ENCODE data around the gene CNTD1.
"Not testable (repeated sequence)": the region's sequence is repeated elsewhere in the genome, so short reads cannot be mapped to it uniquely, and the experiment has no call there.

The CNTD1 gene

DNA sequence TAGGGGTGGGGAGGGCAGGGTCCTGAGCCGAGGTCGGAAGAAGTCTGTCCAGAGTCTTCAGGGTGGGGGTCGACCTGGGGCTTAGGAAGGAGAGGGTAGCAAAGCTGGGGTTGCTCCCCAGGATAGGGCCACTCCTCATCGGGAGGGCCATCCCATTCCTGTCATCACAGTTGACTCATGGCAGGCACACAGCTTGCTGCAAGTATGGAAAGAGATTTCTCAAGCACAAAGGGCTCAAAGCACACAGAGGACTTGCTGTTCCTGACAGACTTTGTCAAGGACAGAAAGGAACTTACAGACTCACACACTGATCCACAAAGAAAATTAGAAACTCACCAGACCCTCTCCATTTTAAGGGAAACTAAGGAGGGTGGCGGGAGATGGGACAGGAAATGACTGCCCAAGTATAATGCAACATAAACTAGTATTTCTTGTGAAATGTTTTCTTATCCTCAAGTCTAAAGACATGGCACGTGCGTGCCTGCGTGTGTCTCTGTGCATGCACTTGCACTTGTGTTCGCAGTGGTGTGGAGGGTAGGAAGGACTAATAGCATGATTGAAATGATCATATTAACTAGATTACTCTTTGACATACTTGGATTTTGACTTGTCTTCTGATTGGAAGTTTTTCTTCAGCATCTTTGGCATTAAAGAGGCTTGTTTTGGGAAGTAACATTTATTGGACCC, 48.1 kb downstream of the CNTD1 start:
- DNase-seq = no peak

DNA sequence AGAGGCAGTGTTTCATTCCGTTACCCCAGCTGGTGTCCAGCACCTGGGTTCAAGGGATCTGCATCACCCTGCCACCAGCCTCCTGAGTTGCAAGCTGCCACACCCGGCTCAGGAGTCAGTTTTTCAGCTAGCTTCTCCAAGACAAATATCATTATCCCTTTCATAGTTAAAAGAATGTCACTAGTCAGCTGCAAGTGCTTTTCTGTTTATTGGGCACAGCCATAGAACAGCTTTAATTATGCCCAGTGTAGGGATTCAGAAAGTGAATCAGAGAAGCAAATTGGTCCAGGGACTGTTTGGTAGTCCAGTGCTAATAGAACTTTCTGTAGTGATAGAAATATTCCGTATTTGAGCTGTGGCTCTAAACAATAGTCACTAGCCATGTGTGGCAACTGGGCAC, 49.4 kb downstream of the CNTD1 start:
- DNase-seq = no peak

GRCh38 chr17:42849031-42849430, 50.4 kb downstream of the CNTD1 start:
- no peak for DNase-seq

DNA sequence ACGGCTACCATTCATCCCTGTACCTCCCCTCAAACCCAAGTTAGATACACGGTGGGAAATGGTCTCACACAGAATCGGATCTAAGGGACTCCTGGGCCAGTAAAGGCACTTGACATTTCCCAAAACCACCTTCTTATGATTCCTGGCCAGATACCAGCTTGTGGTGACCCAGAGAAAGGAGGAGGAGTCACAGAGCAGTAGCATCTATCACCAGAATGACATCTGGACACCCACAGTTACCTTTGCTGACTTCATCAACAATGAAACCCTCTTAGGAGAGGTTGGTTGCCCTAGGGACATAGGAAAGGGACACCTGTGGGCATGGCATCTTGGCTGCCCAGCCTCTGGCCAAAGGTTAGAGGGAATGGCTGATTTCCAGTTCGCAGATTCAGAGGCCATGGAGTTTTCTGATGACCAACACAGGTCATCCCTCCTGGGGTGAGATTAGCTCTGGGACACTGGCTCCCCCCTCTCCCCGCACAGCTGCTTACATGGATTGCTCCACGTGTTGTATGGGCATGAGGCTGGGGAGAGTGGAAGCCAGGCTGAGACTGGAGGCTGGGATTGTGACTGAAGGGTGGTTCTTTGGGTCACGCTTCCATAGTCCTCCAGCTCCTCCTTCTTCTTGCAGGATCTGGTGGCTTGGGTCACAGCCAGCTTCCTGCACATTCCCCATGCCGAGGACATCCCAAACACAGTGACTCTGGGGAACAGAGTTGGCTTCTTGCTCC, 51.0 kb downstream of the CNTD1 start:
- no peak for DNase-seq

DNA sequence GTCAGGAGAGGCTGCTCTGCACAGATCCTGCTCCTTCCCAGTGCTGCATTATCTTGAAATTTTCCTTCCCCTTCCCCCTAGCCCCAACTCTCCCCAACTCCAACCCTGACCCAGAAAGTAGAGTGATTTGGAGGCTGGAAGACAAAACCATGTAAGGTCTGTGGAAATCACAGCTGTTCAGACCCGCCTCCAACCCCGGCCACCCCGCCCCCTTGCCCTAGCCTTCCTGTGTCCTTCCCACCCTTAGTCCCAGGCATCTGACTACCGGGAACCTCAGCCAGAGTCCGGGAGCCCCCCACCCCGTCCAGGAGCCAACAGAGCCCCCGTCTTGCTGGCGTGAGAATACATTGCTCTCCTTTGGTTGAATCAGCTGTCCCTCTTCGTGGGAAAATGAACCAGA, 52.3 kb downstream of the CNTD1 start, which contains the start of gene AOC3:
Gene AOC3 (plus strand): TSS at position 246 of the 400 bp plus-strand sequence. CDS start 145 bp downstream, at position 391.
- no peak for DNase-seq

GRCh38 chr17:42851371-42852240, 52.9 kb downstream of the CNTD1 start:
- not testable (repeated sequence) for DNase-seq

GRCh38 chr17:42852351-42852750, 53.7 kb downstream of the CNTD1 start:
- no peak for DNase-seq

DNA sequence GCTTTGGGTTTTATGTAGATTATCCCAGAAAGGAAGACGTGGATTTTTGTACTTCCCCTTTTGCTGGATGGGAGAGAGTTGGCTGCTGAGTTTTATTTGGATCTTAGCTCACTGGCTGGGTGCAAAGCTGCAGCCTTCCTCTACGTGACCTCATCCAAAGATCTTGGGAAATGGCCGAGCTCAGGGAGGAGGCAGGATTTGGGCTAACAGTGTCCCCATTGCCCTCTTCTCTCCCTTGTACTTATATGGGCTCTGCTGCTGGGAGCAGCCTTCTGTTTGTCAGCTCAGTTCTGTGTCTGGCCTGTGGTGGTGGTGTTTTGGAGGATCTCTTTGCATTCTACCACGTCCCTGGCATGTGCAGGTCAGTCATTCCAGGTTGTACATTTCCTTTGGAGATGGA, 54.3 kb downstream of the CNTD1 start:
- DNase-seq = no peak

DNA sequence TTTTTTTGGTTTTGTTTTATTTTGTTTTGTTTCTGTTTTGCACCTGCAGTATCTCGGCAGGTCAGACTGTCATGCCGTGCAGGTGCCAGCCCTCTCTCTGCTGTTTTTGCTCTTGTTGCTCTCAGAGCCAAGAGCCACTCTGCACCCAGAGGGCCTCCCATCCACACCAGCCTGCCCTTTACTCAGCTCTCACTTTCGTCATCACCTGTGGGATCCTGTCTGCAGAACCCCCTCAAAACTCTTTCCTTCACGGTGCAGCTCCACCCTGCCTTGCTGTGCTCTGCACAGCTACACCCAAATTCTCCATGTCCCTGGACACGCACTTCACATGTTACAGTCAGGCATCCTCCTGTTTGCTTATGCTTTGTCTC, 54.9 kb downstream of the CNTD1 start:
- DNase-seq = no peak

- DNase-seq = no peak
These were observed 55.5 kb downstream of the CNTD1 start for GRCh38 chr17:42853968-42854790.

GRCh38 chr17:42855048-42855596, 56.5 kb downstream of the CNTD1 start:
- no peak for DNase-seq

- not testable (repeated sequence) for DNase-seq
These were observed 57.4 kb downstream of the CNTD1 start for GRCh38 chr17:42856093-42856492.

DNA sequence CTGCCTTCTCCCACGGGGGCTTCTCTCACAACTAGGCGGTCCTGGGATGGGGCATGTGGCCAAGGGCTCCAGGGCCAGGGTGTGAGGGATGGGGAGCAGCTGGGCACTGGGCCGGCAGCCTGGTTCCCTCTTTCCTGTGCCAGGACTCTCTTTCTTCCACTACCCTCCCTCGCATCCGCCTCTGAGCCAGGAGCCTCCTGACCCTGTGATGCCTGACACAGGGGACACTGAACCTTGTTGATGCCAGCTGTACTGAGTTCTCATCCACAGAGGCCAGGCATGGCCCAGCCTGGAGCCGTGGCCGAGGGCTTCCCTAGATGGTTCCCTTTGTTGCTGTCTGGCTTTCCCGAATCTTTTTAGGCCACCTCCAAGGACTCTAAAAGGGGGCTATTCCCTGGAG, 57.9 kb downstream of the CNTD1 start:
- DNase-seq = not testable (repeated sequence)

GRCh38 chr17:42857389-42857788, 58.7 kb downstream of the CNTD1 start:
- DNase-seq = no peak

Data from SHP77 treated with DMSO at 0.1 percent for 48 hours (cell line).